Keratinocyte (primary cell): ENCODE results near the gene DNAJC19. TPM values are rescaled to one million over a fixed set of nuclear protein-coding genes. Genes with fewer than 3 reads are reported as not detected.

Experiments
- DNase-seq: peaks from one replicate; pipeline ENCODE4 v3.0.0-alpha.2; 2011; ENCODE audit warnings: low read depth, missing footprints, low spot score
- FAIRE-seq: peaks from 2 replicates; lab custom pipeline; 2011; peaks lifted over from hg19 to GRCh38; lab: Jason Lieb, UNC
- H2AFZ ChIP-seq: 2 replicates; pipeline ENCODE4 v1.6.0; 2012; ENCODE audit warnings: low read length, control low read depth, inconsistent platforms; ENCODE audit not compliant: control insufficient read depth
- H3K27ac ChIP-seq: 2 replicates; pipeline ENCODE4 v1.5.1; 2011; ENCODE audit warnings: low read length; ENCODE audit not compliant: control insufficient read depth, insufficient read depth
- H3K27me3 ChIP-seq: 3 replicates; pipeline ENCODE4 v1.6.0; 2011; ENCODE audit warnings: low read length; ENCODE audit not compliant: control insufficient read depth, insufficient read depth; ENCODE audit errors: extremely low read depth
- H3K36me3 ChIP-seq, 2 experiments: 2 replicates in 1 of 2; 3 replicates in 1 of 2; pipeline ENCODE4 v1.5.1; 2011; ENCODE audit warnings: low read length in 2 of 2, mild to moderate bottlenecking in 1 of 2; ENCODE audit not compliant: control insufficient read depth in 2 of 2, insufficient read depth in 2 of 2; ENCODE audit errors: extremely low read depth in 1 of 2
- H3K4me1 ChIP-seq: 3 replicates; pipeline ENCODE4 v1.5.1; 2011; ENCODE audit warnings: low read length; ENCODE audit not compliant: control insufficient read depth, insufficient read depth; ENCODE audit errors: extremely low read depth
- H3K4me2 ChIP-seq: 3 replicates; pipeline ENCODE4 v1.6.0; 2011; ENCODE audit warnings: low read depth, low read length; ENCODE audit not compliant: control insufficient read depth, insufficient read depth; ENCODE audit errors: extremely low read depth
- H3K4me3 ChIP-seq, 3 experiments: fragments of 200-600 bp in 1 of 3; sonication (generic) in 1 of 3; 2 replicates in 2 of 3; 3 replicates in 1 of 3; pipeline ENCODE4 v1.5.1; 2011 to 2016; ENCODE audit warnings: low read length in 3 of 3, mild to moderate bottlenecking in 3 of 3, control low read depth in 2 of 3, inconsistent platforms in 1 of 3, low read depth in 1 of 3, mixed read lengths in 1 of 3, mixed run types in 1 of 3, moderate library complexity in 1 of 3; ENCODE audit not compliant: control insufficient read depth in 2 of 3, insufficient read depth in 2 of 3; ENCODE audit errors: extremely low read depth in 1 of 3
- H3K79me2 ChIP-seq: 2 replicates; pipeline ENCODE4 v1.6.0; 2012; ENCODE audit warnings: low read length; ENCODE audit not compliant: control insufficient read depth, insufficient read depth
- H3K9ac ChIP-seq: 3 replicates; pipeline ENCODE4 v1.6.0; 2011; ENCODE audit warnings: low read length; ENCODE audit not compliant: control insufficient read depth, insufficient read depth; ENCODE audit errors: extremely low read depth
- H3K9me1 ChIP-seq: 3 replicates; pipeline ENCODE4 v1.6.0; 2011; ENCODE audit warnings: low read length; ENCODE audit not compliant: control insufficient read depth, insufficient read depth; ENCODE audit errors: extremely low read depth
- H3K9me3 ChIP-seq: 2 replicates; pipeline ENCODE4 v1.5.1; 2012; ENCODE audit warnings: low read depth, low read length; ENCODE audit not compliant: control insufficient read depth
- H4K20me1 ChIP-seq: 3 replicates; pipeline ENCODE4 v1.6.0; 2011; ENCODE audit warnings: low read length; ENCODE audit not compliant: control insufficient read depth, insufficient read depth; ENCODE audit errors: extremely low read depth
- CTCF ChIP-seq, 3 experiments: IDR thresholded peaks in 1 of 3; conservative IDR thresholded peaks in 1 of 3; optimal IDR thresholded peaks in 1 of 3; 2 replicates in 2 of 3; 3 replicates in 1 of 3; pipeline versions ENCODE3 to v1.5.1; 2011; ENCODE audit warnings: low read length in 3 of 3, mild to moderate bottlenecking in 3 of 3, moderate library complexity in 2 of 3, control low read depth in 1 of 3, inconsistent platforms in 1 of 3; ENCODE audit not compliant: insufficient read depth in 2 of 3; ENCODE audit errors: extremely low read depth in 1 of 3
- EZH2 ChIP-seq: IDR thresholded peaks from one replicate; pipeline ENCODE4 v1.6.1; 2012; ENCODE audit warnings: inconsistent platforms, mild to moderate bottlenecking, low read length, moderate library complexity
- dilution Hi-C: fragments of 300-500 bp; cut with MboI; formaldehyde crosslinking; loops from one replicate; pipeline ENCODE4 v1.7.0; 2020; ENCODE audit warnings: low sequenced_read_pairs; ENCODE audit not compliant: extremely low pct_ligation_motif_present
- polyA plus RNA-seq, 5 experiments: library from polyadenylated mRNA; depleted of rRNA in 3 of 5; stranded (reverse) in 3 of 5; stranded (forward) in 1 of 5; unstranded in 1 of 5; fragments of >200 nt; gene quantifications; 1 replicate in 1 of 5; 2 replicates in 3 of 5; 3 replicates in 1 of 5; pipeline versions ENCODE4 v1.2.1 to v1.2.3, GENCODE V29; 2011 to 2012; ENCODE audit warnings: missing spikeins in 2 of 5, low read depth in 1 of 5, low replicate concordance in 1 of 5

DNAJC19 gene
- polyA plus RNA-seq, 1 donor (not counting 4 experiments of a cell fraction or from before 2014, with no cell fraction given) = 40.6 TPM

DNA sequence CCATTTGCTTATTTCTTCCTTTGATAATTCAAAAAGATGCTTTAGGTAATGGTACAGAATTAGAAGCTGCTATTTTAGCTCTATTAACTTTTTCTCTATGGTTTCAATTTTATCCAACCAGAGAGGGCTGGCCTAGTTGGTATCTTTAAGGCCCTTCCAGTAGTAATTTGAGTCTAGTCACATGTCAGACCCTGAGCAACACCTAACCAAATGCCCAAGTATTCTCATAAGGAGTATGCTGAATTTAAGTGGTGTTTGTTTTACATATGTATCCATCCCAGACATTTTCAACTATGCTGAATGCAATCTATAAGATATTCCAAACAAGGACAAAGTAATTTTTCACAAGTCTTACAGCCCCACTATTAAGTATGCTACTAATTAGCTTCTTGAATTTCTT, 9.6 kb downstream of the DNAJC19 start:
- Histone ChIP-seq H4K20me1 (no peaks in the 10 kb centered on the region), H3K9me1 (no peaks in the 10 kb centered on the region), H3K9ac (no peak overlapping the region), H3K36me3 (peaks cover 4 to 6% of the 10 kb centered on the region in 2 experiments), H3K27ac (no peak overlapping the region), H3K4me3 (no peak overlapping the region), H3K79me2 (no peaks in the 10 kb centered on the region), H3K4me1 (no peaks in the 10 kb centered on the region), H2AFZ (no peak overlapping the region), H3K27me3 (no peaks in the 10 kb centered on the region), H3K9me3 (no peaks in the 10 kb centered on the region), H3K4me2 (no peak overlapping the region)
- FAIRE-seq = no peak
- no peak for DNase-seq
- dilution Hi-C loops = no loop called here
- TF ChIP-seq CTCF (optimal IDR thresholded peaks at IDR 0.05 in 1 of 3, IDR thresholded peaks at IDR 0.05 in 1 of 3, conservative IDR thresholded peaks at IDR 0.05 in 1 of 3; ENCODE audit: extremely low read depth in 1 of 3, insufficient read depth in 2 of 3, low read length in 3 of 3) = no peak
- no peak for TF ChIP-seq EZH2

- Histone ChIP-seq H3K9ac (no peak overlapping the region), H3K27me3 (no peaks in the 10 kb centered on the region), H3K4me1 (no peaks in the 10 kb centered on the region), H3K27ac (no peak overlapping the region), H2AFZ (no peak overlapping the region), H3K9me1 (no peaks in the 10 kb centered on the region), H3K36me3 (peaks cover 3 to 7% of the 10 kb centered on the region in 2 experiments), H3K79me2 (peaks cover 1% of the 10 kb centered on the region), H3K4me2 (no peak overlapping the region), H3K4me3 (no peak overlapping the region), H4K20me1 (no peaks in the 10 kb centered on the region), H3K9me3 (no peaks in the 10 kb centered on the region)
- FAIRE-seq (no peak), DNase-seq (no peak)
- TF ChIP-seq EZH2 (no peak), CTCF (optimal IDR thresholded peaks at IDR 0.05 in 1 of 3, IDR thresholded peaks at IDR 0.05 in 1 of 3, conservative IDR thresholded peaks at IDR 0.05 in 1 of 3; ENCODE audit: extremely low read depth in 1 of 3, insufficient read depth in 2 of 3, low read length in 3 of 3) (no peak)
- dilution Hi-C loops = no loop called here
These were observed 12.0 kb downstream of the DNAJC19 start for GRCh38 chr3:180977498-180977897.
